Germinal center (tissue), 1 donor: ENCODE results near the gene PPM1D.
"Not testable (repeated sequence)": the region's sequence is repeated elsewhere in the genome, so short reads cannot be mapped to it uniquely, and the experiment has no call there.

Source experiments
- DNase-seq: peaks from one replicate; pipeline ENCODE4 v3.0.0; 2012; ENCODE audit warnings: mixed read lengths, low spot score

Gene PPM1D

GRCh38 chr17:60622961-60623360, 23.0 kb downstream of the PPM1D start:
- DNase-seq, result no peak

DNA sequence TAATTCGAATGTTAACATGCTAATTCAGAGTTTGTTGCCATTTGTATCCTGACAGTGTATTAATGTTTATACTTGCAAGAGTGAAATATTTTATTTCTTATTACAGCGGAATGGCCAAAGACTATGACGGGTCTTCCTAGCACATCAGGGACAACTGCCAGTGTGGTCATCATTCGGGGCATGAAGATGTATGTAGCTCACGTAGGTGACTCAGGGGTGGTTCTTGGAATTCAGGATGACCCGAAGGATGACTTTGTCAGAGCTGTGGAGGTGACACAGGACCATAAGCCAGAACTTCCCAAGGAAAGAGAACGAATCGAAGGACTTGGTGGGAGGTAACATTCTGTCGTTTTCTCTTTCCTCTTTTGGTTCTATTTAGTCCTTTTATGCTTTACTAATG, 23.4 kb downstream of the PPM1D start:
- DNase-seq, result no peak

- DNase-seq, result no peak
Measured at GRCh38 chr17:60627124-60627523, 27.1 kb downstream of the PPM1D start.

GRCh38 chr17:60628252-60628889, 28.4 kb downstream of the PPM1D start:
- DNase-seq, result no peak

- no peak for DNase-seq
Measured at GRCh38 chr17:60629120-60629519, 29.1 kb downstream of the PPM1D start.

DNA sequence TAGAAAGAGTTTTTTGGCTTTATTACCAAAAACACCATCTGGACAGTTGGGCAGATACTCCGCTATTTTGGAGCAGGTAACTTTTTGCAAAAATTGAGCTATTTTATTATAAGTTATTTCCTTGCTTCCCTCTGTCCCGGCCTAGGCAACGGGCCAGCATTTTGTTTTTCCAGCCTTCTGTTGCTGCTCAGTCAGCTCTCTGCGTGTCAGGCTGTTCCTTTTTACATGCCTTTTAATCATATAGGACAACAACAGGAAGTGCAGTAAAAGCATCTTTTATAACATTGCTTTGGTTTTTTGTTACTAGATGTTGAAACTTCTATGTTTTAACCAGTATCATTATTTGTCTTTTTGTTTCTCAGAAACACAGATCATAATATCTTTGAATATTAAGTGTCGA, 30.4 kb downstream of the PPM1D start:
- DNase-seq, result no peak

DNA sequence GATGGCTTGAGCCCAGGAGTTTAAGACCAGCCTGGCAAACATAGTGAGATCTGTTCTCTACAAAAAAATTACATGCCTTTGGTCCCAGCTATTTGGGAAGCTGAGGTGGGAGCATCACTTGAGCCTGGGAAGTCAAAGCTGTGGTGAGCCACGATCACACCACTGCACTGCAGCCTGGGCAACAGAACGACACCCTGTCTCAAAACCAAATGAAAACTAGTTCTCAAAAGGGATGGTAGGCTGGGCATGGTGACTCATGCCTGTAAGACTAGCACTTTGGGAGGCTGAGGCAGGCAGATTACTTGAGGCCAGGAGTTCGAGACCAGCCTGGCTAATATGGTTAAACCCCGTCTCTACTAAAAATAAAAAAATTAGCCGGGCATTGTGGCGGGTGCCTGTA, 31.1 kb downstream of the PPM1D start:
- no peak for DNase-seq

- no peak for DNase-seq
Measured at GRCh38 chr17:60637683-60638082, 37.7 kb downstream of the PPM1D start.

DNA sequence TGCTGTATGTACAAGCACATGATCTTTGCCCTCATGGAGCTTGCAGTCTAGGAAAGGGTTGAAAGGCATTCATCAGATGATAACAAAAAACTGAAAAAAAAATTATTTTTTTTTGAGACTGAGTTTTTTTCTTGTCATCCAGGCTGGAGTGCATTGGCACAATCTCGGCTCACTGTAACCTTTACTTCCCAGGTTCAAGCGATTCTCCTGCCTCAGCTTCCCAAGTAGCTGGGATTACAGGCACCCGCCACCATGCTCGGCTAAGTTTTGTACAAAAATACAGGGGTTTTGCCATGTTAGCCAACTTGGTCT, 39.0 kb downstream of the PPM1D start:
- no peak for DNase-seq

DNA sequence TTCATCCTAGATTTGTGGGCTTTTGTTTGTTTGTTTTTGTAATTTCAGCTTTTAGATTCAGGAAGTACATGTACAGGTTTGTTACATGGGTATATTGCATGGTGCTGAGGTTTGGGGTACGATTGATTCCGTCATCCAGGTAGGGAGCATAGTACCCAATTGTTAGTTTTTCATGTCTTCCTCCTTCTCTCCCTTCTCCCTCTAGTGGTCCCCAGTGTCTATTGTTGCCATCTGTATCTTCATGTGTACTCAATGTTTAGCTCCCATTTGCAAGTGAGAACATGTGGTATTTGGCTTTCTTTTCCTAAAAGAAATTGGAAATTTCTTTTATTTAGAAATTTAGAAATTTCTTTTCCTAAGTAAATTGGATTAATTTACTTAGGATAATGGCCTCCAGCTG, 40.5 kb downstream of the PPM1D start:
- DNase-seq, result no peak

DNA sequence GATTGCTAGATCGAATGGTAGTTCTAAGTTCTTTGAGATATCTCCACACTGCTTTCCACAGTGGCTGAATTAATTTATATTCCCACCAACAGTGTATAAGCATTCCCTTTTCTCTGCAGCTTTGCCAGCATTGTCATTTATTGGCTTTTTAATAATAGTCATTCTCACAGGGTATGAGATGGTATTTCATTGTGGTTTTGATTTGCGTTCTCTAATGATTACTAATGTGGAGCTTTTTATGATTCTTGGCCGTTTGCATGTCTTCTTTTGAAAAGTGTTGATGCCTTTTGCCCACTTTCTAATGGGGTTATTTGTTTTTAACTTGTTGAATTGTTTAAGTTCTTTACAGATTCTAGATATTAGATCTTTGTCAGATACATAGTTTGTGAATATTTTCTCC, 41.1 kb downstream of the PPM1D start:
- DNase-seq, result no peak

DNA sequence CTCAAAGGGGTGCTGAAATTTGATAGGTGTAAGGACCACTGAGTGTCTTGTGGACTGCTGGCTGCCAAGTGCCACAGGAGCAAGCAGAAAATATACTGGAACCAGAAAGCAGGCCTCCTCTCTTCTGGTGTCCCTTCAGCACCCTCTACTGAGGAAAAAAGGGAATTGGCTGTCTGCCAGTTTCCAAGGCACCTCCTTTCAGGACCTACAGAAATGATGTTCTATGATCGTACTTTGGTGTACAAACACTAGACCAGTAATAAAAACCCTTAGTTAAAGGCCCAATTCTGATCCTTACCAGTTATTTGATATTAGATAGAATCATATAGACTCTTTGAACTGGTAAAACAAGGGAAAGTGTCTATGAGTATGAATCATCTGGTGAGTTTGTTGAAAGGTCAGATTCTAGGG, 41.8 kb downstream of the PPM1D start:
- DNase-seq, result peak; percentile 36

DNA sequence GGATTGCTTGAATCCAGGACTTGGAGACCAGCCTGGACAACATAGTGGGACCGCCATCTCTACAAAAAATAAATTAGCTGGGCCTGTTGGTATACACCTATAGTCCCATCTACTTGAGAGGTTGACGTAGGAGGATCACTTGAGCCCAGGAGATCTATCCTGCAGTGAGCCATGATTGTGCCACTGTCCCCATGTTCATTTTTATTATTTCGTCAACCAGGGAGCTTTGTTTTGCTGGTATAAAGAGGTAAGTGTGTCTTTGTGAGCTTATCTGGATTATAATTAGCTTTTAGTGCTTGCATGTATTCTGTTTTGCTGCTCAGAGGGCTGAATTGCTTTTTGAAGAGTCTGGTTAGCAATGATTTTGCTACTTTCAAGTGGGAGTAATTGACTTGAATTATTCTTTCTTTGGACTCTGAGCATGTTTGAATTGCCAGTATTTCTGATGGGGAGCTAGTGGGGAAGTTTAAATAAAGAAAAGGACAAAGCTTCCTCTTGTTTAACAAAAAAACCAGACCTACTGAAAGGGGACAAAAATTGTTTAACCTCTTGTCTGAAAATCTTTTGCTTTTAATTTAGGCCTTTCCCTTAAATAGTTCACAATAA, 46.0 kb downstream of the PPM1D start:
- DNase-seq, result no peak

DNA sequence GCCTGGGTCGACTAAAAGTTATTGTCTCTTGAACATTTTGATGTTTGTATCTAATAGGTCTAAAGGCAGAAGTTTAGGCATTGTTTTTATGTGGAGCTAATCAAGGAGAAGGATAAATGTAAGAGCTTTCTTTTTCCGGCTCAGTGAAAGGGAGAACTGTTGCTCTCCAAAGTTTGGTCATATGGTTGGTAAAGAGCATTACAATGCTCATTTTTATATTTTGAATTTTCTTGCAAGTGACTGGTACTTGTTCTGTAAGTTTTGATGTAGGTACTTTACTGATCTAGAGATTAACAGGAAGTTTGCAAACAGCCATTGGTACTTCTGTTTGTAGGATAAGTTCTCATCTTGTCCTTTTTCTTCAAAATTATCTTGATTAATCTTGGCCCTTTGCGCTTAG, 46.7 kb downstream of the PPM1D start:
- DNase-seq, result no peak

DNA sequence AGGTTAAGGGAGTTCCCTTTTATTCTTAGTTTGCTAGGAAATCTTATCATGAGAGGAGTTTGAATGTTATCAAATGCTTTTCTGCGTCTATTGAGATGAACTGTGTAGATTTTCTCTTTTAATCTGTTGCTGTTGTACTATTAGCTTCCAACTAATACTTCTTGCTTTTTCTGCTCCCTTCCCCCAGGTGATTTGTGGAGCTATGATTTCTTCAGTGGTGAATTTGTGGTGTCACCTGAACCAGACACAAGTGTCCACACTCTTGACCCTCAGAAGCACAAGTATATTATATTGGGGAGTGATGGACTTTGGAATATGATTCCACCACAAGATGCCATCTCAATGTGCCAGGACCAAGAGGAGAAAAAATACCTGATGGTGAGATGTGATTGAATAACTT, 47.7 kb downstream of the PPM1D start:
- no peak for DNase-seq

DNA sequence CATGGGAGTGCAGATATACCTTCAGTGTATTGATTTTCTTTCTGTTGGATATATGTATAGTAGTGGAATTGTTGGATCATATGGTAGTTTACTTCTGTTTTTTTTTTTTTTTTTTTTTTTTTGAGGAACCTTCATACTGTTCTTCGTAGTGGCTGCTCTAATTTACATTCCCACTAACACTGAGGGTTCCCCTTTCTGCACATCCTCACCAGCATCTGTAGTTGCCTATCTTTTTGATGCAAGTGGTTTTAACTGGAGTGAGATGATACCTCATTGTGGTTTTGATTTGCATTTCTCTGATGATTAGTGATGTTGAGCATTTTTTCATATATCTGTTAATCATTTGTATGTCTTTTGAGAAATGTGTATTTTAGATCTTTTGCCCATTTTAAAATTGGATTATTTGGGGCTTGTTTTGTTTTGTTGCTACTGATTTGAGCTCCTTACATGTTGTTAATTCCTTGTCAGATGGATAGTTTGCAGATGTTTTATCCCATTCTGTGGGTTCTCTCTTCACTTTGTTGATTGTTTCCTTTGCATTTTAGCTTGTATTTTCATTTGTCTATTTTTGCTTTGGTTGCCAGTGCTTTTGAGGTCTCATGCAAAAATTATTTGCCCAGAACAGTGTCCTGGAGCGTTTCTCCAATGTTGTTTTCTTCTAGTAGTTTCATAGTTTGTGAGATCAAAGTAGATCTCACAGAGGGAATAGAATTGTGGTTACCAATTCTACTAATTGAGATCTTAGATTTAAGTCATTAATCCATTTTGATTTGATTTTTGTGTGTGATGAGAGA, 52.7 kb downstream of the PPM1D start:
- DNase-seq, result peak; percentile 22

- no peak for DNase-seq
Measured at GRCh38 chr17:60653569-60653968, 53.6 kb downstream of the PPM1D start.

DNA sequence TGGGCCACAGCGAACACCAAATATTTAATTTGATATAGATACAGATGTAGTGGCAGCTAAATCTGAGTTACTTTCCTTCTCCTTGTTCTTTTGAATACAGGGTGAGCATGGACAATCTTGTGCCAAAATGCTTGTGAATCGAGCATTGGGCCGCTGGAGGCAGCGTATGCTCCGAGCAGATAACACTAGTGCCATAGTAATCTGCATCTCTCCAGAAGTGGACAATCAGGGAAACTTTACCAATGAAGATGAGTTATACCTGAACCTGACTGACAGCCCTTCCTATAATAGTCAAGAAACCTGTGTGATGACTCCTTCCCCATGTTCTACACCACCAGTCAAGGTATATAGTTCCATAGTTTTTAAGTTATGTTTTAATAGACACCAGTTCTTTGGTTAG, 56.5 kb downstream of the PPM1D start:
- DNase-seq, result no peak

DNA sequence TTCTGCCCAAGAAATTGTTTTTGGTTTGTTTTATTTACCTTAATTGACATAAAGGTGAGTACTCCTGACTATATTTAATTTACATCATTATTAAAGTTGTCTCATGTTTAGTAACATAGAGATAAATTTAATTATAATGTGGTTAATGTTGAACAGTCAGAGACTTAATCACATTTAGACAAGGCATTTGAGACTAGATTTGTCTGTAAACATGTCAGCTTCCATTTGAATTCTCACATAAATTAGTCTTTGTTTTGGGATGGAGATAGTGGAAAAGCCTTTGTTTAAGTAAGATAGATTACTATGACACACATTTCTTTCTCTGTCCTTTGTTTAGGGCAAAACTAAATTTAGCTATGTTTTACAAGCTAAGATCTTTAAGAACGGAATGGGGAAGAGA, 59.2 kb downstream of the PPM1D start:
- DNase-seq, result no peak

DNA sequence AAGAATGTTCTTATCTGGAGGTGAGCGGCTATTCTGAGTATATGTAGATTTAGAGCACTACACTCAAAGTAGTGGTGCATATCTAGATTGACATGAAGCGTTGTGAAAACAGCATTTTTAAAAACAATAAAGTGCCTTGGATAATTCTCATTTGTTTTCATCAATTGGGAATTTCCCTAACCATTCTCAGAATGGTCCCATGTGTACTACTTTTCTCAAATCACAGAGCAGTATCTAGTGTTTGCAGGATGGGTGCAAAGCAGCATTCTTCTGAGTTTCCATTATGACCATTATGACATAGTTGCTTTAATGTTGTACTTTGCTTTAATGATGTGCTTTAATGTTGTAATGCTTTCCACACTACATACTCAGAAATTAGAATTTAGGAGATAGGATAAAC, 61.5 kb downstream of the PPM1D start:
- no peak for DNase-seq

- DNase-seq, result no peak
Measured at GRCh38 chr17:60664022-60664421, 64.0 kb downstream of the PPM1D start.

DNA sequence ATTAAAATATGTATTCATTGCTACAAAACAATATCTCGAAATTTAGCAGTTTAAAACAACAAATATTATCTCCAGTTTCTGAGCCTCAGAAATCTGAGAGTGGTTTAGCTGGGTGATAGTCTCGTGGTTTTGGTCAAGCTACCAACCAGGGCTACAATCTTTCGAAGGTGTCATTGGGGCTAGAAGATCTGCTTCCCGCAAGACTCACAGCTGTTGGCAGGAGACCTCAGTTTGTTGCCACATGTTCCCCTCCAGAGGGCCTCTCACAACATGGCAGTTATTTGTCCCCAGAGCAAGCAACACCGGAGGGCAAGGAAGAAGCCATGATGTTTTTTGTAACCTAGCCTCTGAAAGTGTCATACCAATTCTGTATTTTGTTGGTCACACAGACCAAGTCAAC, 65.6 kb downstream of the PPM1D start:
- DNase-seq, result no peak

- not testable (repeated sequence) for DNase-seq
Measured at GRCh38 chr17:60668741-60669140, 68.7 kb downstream of the PPM1D start.

DNA sequence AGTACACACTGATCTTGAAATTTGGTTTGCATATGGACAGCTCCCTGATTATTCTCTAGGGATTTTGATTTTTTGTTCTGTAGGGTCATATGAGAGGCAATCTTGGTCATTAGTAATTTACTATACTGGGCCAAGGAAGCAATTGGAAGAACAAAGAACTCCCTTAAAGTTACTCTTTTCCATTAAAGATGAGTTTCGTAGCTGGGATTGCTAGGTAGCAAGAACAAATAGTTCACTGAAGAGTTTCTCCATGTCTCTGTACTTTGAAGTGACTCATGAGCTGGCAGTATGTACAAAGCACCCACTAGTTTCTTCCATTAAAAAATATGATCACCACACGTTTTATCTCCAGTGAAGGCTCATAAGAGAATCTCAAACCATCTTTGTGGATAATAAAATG, 71.5 kb downstream of the PPM1D start:
- no peak for DNase-seq
